Body of pancreas (tissue), 4 donors: Measurements from ENCODE around the gene LBR.

Experiments
- POLR2A ChIP-seq, 3 donors: fragments of 450-650 bp; IDR thresholded peaks; one replicate each; pipeline ENCODE4 v1.6.1; 2016; ENCODE audit warnings: antibody characterized with exemption in 3 of 3, mild to moderate bottlenecking in 2 of 3
- TF ChIP-seq, protein P1 (sequence below), 7 experiments: fragments of 450-650 bp in 4 of 7; fragments of 200-600 bp in 3 of 7; sonication (generic) in 3 of 7; IDR thresholded peaks; one replicate each; pipeline ENCODE4 v1.5.1; 2016 to 2019; ENCODE audit warnings: antibody characterized with exemption in 7 of 7

DNA sequence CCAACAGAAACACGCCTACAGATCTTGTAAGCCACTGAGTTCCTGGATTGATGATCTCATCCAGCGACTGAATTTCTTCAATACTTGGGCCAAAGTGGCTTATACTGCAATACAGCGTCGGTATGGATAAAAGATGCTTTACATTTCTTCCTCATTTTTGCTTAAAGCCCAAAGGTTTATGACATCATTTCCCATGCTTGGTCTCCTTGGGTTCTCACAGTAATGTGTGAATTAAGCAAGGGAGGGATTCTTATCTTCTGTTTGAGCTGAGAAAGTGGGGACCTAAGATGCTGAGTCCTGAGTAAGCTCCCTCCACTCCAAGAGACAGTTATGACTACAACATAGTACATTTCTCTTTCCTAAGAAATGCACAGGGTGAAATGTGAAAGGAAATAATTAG is 39.5 kb downstream of the LBR start:
- TF ChIP-seq, protein P1, sequence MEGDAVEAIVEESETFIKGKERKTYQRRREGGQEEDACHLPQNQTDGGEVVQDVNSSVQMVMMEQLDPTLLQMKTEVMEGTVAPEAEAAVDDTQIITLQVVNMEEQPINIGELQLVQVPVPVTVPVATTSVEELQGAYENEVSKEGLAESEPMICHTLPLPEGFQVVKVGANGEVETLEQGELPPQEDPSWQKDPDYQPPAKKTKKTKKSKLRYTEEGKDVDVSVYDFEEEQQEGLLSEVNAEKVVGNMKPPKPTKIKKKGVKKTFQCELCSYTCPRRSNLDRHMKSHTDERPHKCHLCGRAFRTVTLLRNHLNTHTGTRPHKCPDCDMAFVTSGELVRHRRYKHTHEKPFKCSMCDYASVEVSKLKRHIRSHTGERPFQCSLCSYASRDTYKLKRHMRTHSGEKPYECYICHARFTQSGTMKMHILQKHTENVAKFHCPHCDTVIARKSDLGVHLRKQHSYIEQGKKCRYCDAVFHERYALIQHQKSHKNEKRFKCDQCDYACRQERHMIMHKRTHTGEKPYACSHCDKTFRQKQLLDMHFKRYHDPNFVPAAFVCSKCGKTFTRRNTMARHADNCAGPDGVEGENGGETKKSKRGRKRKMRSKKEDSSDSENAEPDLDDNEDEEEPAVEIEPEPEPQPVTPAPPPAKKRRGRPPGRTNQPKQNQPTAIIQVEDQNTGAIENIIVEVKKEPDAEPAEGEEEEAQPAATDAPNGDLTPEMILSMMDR (IDR thresholded peaks at IDR 0.05) = no peak
- TF ChIP-seq POLR2A (IDR thresholded peaks at IDR 0.05) = no peak
